IMR-90 (cell line): ENCODE results near the gene POU3F3. TPM values are rescaled to one million over a fixed set of nuclear protein-coding genes. Genes with fewer than 3 reads are reported as not detected.

Experiments
- ATAC-seq: fragments of 200-7000 bp; cut with Tn5 transposase; 2 replicates; pipeline ENCODE4 v1.9.1; 2020; ENCODE audit warnings: low read depth, mild to moderate bottlenecking, moderate library complexity
- BruUV-seq: library from RNA; stranded (reverse); fragments of 400-500 nt; replicated peaks from 2 replicates; lab custom pipeline; 2021; lab: Mats Ljungman, UMichigan
- CTCF ChIA-PET: fragments of 300-600 bp; formaldehyde crosslinking; extraction: SDS; loops from one replicate; lab custom pipeline; 2021; ENCODE audit warnings: antibody characterized with exemption; lab: Yijun Ruan, JAX
- POLR2A ChIA-PET: fragments of 300-600 bp; sonication (Branson Sonifier 250); formaldehyde crosslinking; loops from one replicate; lab custom pipeline; 2022; ENCODE audit warnings: antibody characterized with exemption; ENCODE audit not compliant: unreplicated experiment; lab: Charles Lee
- DNase-seq: peaks from one replicate; pipeline ENCODE4 v3.0.0; 2013
- H2AFZ ChIP-seq: replicated peaks from 2 replicates; pipeline ENCODE3; 2013; ENCODE audit warnings: low read length, mild to moderate bottlenecking; ENCODE audit not compliant: poor library complexity
- H2AK5ac ChIP-seq: 2 replicates; pipeline ENCODE4 v1.6.1; 2013; ENCODE audit warnings: low read depth, low read length, inconsistent platforms
- H2AK9ac ChIP-seq: replicated peaks from 2 replicates; pipeline ENCODE3; 2013; ENCODE audit warnings: mild to moderate bottlenecking, low read depth, low read length, moderate library complexity; ENCODE audit not compliant: poor library complexity
- H2BK120ac ChIP-seq: 2 replicates; pipeline ENCODE4 v1.6.1; 2013; ENCODE audit warnings: low read depth, low read length, inconsistent platforms
- H2BK15ac ChIP-seq: 3 replicates; pipeline ENCODE4 v1.6.1; 2013; ENCODE audit warnings: low read depth, low read length, inconsistent platforms
- H2BK20ac ChIP-seq: 2 replicates; pipeline ENCODE4 v1.6.1; 2013; ENCODE audit warnings: low read depth, mild to moderate bottlenecking, inconsistent platforms, low read length, moderate library complexity
- H2BK5ac ChIP-seq: 2 replicates; pipeline ENCODE4 v1.6.1; 2013; ENCODE audit warnings: mild to moderate bottlenecking, low read depth, low read length, inconsistent platforms; ENCODE audit not compliant: poor library complexity, severe bottlenecking
- H3K14ac ChIP-seq: replicated peaks from 2 replicates; pipeline ENCODE4 v1.6.1; 2013; ENCODE audit warnings: low read depth, low read length, inconsistent platforms
- H3K18ac ChIP-seq: 2 replicates; pipeline ENCODE4 v1.6.1; 2013; ENCODE audit warnings: low read depth, low read length, control low read depth
- H3K23ac ChIP-seq: 2 replicates; pipeline ENCODE4 v1.6.1; 2013; ENCODE audit warnings: low read depth, low read length, inconsistent platforms
- H3K27ac ChIP-seq: 2 replicates; pipeline ENCODE4 v1.5.1; 2013; ENCODE audit warnings: mild to moderate bottlenecking, control low read depth, low read length; ENCODE audit not compliant: insufficient read depth
- H3K27me3 ChIP-seq: 2 replicates; pipeline ENCODE4 v1.6.1; 2013; ENCODE audit warnings: low read length; ENCODE audit not compliant: control insufficient read depth, insufficient read depth
- H3K36me3 ChIP-seq: 2 replicates; pipeline ENCODE4 v1.6.1; 2013; ENCODE audit warnings: low read length, mixed read lengths; ENCODE audit not compliant: control insufficient read depth, insufficient read depth
- H3K4ac ChIP-seq: 2 replicates; pipeline ENCODE4 v1.6.1; 2013; ENCODE audit warnings: low read depth, low read length, inconsistent platforms
- H3K4me1 ChIP-seq: 2 replicates; pipeline ENCODE4 v1.6.1; 2013; ENCODE audit warnings: low read length, mixed read lengths; ENCODE audit not compliant: control insufficient read depth, insufficient read depth
- H3K4me2 ChIP-seq: 2 replicates; pipeline ENCODE4 v1.6.1; 2013; ENCODE audit warnings: low read depth, mild to moderate bottlenecking, control low read depth, low read length, moderate library complexity
- H3K4me3 ChIP-seq: 2 replicates; pipeline ENCODE4 v1.5.1; 2013; ENCODE audit warnings: low read depth, mild to moderate bottlenecking, control low read depth, low read length, moderate library complexity; ENCODE audit not compliant: insufficient read depth
- H3K56ac ChIP-seq: 2 replicates; pipeline ENCODE4 v1.6.1; 2013; ENCODE audit warnings: low read length, inconsistent platforms; ENCODE audit not compliant: insufficient read depth; ENCODE audit errors: extremely low read depth
- H3K79me1 ChIP-seq, 2 experiments: 2 replicates each; pipeline ENCODE4 v1.6.1; 2013; ENCODE audit warnings: low read length in 2 of 2, inconsistent platforms in 1 of 2, low read depth in 1 of 2
- H3K9ac ChIP-seq: 2 replicates; pipeline ENCODE4 v1.6.1; 2013; ENCODE audit warnings: low read depth, low read length, control low read depth
- H3K9me1 ChIP-seq: 2 replicates; pipeline ENCODE4 v1.6.1; 2013; ENCODE audit warnings: low read length, inconsistent platforms; ENCODE audit not compliant: insufficient read depth
- H3K9me3 ChIP-seq: 2 replicates; pipeline ENCODE4 v1.6.1; 2013; ENCODE audit warnings: low read length; ENCODE audit not compliant: control insufficient read depth, insufficient read depth
- H4K20me1 ChIP-seq: 2 replicates; pipeline ENCODE4 v1.6.1; 2013; ENCODE audit warnings: low read length, inconsistent platforms; ENCODE audit not compliant: insufficient read depth
- H4K5ac ChIP-seq: 2 replicates; pipeline ENCODE4 v1.6.1; 2013; ENCODE audit warnings: mild to moderate bottlenecking, low read depth, low read length, control low read depth
- H4K8ac ChIP-seq, 2 experiments: 2 replicates each; pipeline ENCODE4 v1.6.1; 2013; ENCODE audit warnings: low read depth in 2 of 2, low read length in 2 of 2, control low read depth in 1 of 2, inconsistent platforms in 1 of 2
- H4K91ac ChIP-seq: 2 replicates; pipeline ENCODE4 v1.6.1; 2013; ENCODE audit warnings: low read depth, low read length, inconsistent platforms; ENCODE audit not compliant: insufficient read depth
- BHLHE40 ChIP-seq: fragments of 150-350 bp; IDR thresholded peaks from 2 replicates; pipeline ENCODE4 v1.6.1; 2016; ENCODE audit warnings: mild to moderate bottlenecking, low read depth, low read length
- CEBPB ChIP-seq: IDR thresholded peaks from 2 replicates; pipeline ENCODE4 v1.6.1; 2012; ENCODE audit warnings: low read depth, low read length, improper control_type of control experiment
- CHD1 ChIP-seq: IDR thresholded peaks from 2 replicates; pipeline ENCODE4 v1.6.1; 2012; ENCODE audit warnings: low read depth, low read length, improper control_type of control experiment
- ELK1 ChIP-seq: fragments of 150-350 bp; IDR thresholded peaks from 2 replicates; pipeline ENCODE4 v1.6.1; 2016; ENCODE audit warnings: low read depth, mild to moderate bottlenecking, low read length, moderate library complexity, borderline replicate concordance
- FOS ChIP-seq: fragments of 150-350 bp; IDR thresholded peaks from 2 replicates; pipeline ENCODE4 v1.6.1; 2016; ENCODE audit warnings: low read depth, low read length
- MAFK ChIP-seq: IDR thresholded peaks from 2 replicates; pipeline ENCODE4 v1.6.1; 2012; ENCODE audit warnings: low read depth, low read length, improper control_type of control experiment
- MAZ ChIP-seq: IDR thresholded peaks from 2 replicates; pipeline ENCODE4 v1.6.1; 2012; ENCODE audit warnings: low read depth, mild to moderate bottlenecking, low read length, improper control_type of control experiment, moderate library complexity, borderline replicate concordance
- MXI1 ChIP-seq: IDR thresholded peaks from 2 replicates; pipeline ENCODE4 v1.6.1; 2012; ENCODE audit warnings: low read depth, mild to moderate bottlenecking, low read length, moderate library complexity, borderline replicate concordance
- NFE2L2 ChIP-seq: fragments of 150-350 bp; IDR thresholded peaks from 2 replicates; pipeline ENCODE4 v1.6.1; 2016; ENCODE audit warnings: low read depth, mild to moderate bottlenecking, low read length
- POLR2A ChIP-seq: IDR thresholded peaks from 2 replicates; pipeline ENCODE4 v1.6.1; 2012; ENCODE audit warnings: mild to moderate bottlenecking, low read depth, low read length
- RAD21 ChIP-seq: IDR thresholded peaks from 2 replicates; pipeline ENCODE4 v1.6.1; 2012; ENCODE audit warnings: low read length, improper control_type of control experiment
- RCOR1 ChIP-seq: IDR thresholded peaks from 2 replicates; pipeline ENCODE4 v1.6.1; 2012; ENCODE audit warnings: mild to moderate bottlenecking, low read length, improper control_type of control experiment; ENCODE audit not compliant: insufficient replicate concordance
- RFX5 ChIP-seq: IDR thresholded peaks from 2 replicates; pipeline ENCODE4 v1.8.0; 2012; ENCODE audit warnings: low read depth, mild to moderate bottlenecking, low read length, moderate library complexity
- SMC3 ChIP-seq: fragments of 150-350 bp; IDR thresholded peaks from 2 replicates; pipeline ENCODE4 v1.6.1; 2016; ENCODE audit warnings: low read depth, mild to moderate bottlenecking, antibody characterized with exemption, low read length, moderate library complexity
- USF2 ChIP-seq: fragments of 150-350 bp; IDR thresholded peaks from 2 replicates; pipeline ENCODE4 v1.6.1; 2017; ENCODE audit warnings: mild to moderate bottlenecking, antibody characterized with exemption, low read length, low read depth
- WGBS, 2 experiments: methylation state at CpG; one replicate each; pipeline versions ENCODE4 v1.1.5 to v1.1.7; 2013; ENCODE audit warnings: missing lambda C conversion rate in 2 of 2; ENCODE audit not compliant: insufficient read length in 1 of 2; ENCODE audit errors: extremely low coverage in 2 of 2; 5-methylcytosine and 5-hydroxymethylcytosine counted together
- dilution Hi-C: fragments of 300-500 bp; cut with HindIII; formaldehyde crosslinking; loops from one replicate; pipeline ENCODE4 v1.14.3; 2018; ENCODE audit warnings: low sequenced_read_pairs; ENCODE audit not compliant: unreplicated experiment
- in situ Hi-C: fragments of 300-500 bp; cut with MboI; formaldehyde crosslinking; loops from 3 replicates; pipeline ENCODE4 v1.14.3; 2019; ENCODE audit warnings: low sequenced_read_pairs, inconsistent platforms, mixed read lengths
- intact Hi-C: fragments of 100-400 bp; cut with micrococcal nuclease; formaldehyde crosslinking; loops from 2 replicates; pipeline ENCODE4 v1.10.0; 2022
- polyA plus RNA-seq, 3 experiments: library from polyadenylated mRNA; depleted of rRNA; stranded (reverse); fragments of >200 nt; gene quantifications; 2 replicates each; pipeline ENCODE4 v1.2.3, GENCODE V29; 2012; ENCODE audit warnings: low replicate concordance in 1 of 3
- total RNA-seq: library from RNA; depleted of rRNA; stranded (reverse); fragments of >200 nt; gene quantifications from 2 replicates; pipeline ENCODE4 v1.2.3, GENCODE V29; 2012
- TF ChIP-seq, protein P1 (sequence below): conservative IDR thresholded peaks from 2 replicates; pipeline ENCODE4 v1.5.1; 2012; ENCODE audit warnings: mild to moderate bottlenecking, low read depth, low read length, improper control_type of control experiment

POU3F3 gene
- total and polyA plus RNA-seq, 2 of the 4 experiments (the other 2 are of a cell fraction): not detected

DNA sequence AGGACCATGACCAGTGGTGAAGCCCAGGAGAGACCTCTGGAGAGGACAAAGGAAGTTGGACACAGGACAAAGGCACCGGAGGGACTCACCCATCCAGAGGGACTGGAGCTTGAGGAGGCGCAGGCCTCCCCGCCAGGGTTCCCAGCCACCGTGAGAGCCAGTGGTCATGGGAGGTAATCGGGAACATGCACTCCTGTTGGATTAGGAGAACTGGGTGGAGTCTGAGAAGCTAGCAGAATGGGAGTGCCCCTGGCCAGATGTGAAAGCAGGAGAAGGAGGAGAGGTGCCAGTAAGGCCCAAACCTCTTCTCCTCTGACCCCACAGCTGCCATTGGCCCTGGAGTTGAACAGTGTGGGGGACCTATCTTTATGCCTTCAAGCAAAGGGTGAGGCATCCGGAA is 20.3 kb downstream of the POU3F3 start:
- no peak for ATAC-seq
- Histone ChIP-seq H2AK5ac (no peak overlapping the region), H2BK15ac (no peak overlapping the region), H2BK5ac (no peak overlapping the region), H3K79me1 (no peaks in the 10 kb centered on the region), H3K23ac (no peak overlapping the region), H3K4me3 (no peak overlapping the region), H4K5ac (no peak overlapping the region), H3K9me1 (no peaks in the 10 kb centered on the region), H3K27ac (no peak overlapping the region), H3K9ac (no peak overlapping the region), H3K14ac (no peak overlapping the region), H3K9me3 (no peaks in the 10 kb centered on the region), H4K8ac (no peak overlapping the region), H2AK9ac (no peak overlapping the region), H4K91ac (no peak overlapping the region), H3K36me3 (no peaks in the 10 kb centered on the region), H4K20me1 (no peaks in the 10 kb centered on the region), H3K4me1 (no peaks in the 10 kb centered on the region), H3K18ac (no peak overlapping the region), H3K27me3 (peaks cover 29% of the 10 kb centered on the region), H2BK20ac (no peak overlapping the region), H2BK120ac (no peak overlapping the region), H3K56ac (no peak overlapping the region), H3K4ac (no peak overlapping the region), H3K4me2 (no peak overlapping the region), H2AFZ (no peak overlapping the region)
- POLR2A ChIA-PET: no interaction called here
- no TSS peak for BruUV-seq
- dilution Hi-C loops (no loop called here), intact Hi-C loops (no loop called here), in situ Hi-C loops (no loop called here)
- CTCF ChIA-PET: no interaction called here
- no CpG with 5 or more reads among the region's 6 CpGs for WGBS, 2 experiments
- TF ChIP-seq FOS (no peak), CEBPB (no peak), RCOR1 (no peak), RFX5 (no peak), MXI1 (no peak), SMC3 (no peak), MAFK (no peak), POLR2A (no peak), CHD1 (no peak), MAZ (no peak), NFE2L2 (no peak), USF2 (no peak), BHLHE40 (no peak), ELK1 (no peak), RAD21 (no peak)
- TF ChIP-seq, protein P1, sequence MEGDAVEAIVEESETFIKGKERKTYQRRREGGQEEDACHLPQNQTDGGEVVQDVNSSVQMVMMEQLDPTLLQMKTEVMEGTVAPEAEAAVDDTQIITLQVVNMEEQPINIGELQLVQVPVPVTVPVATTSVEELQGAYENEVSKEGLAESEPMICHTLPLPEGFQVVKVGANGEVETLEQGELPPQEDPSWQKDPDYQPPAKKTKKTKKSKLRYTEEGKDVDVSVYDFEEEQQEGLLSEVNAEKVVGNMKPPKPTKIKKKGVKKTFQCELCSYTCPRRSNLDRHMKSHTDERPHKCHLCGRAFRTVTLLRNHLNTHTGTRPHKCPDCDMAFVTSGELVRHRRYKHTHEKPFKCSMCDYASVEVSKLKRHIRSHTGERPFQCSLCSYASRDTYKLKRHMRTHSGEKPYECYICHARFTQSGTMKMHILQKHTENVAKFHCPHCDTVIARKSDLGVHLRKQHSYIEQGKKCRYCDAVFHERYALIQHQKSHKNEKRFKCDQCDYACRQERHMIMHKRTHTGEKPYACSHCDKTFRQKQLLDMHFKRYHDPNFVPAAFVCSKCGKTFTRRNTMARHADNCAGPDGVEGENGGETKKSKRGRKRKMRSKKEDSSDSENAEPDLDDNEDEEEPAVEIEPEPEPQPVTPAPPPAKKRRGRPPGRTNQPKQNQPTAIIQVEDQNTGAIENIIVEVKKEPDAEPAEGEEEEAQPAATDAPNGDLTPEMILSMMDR: no peak
- DNase-seq: no peak
